KOPT-K1 (cell line): ENCODE measurements around the gene ANKRD24.
"Not testable (repeated sequence)": the region's sequence is repeated elsewhere in the genome, so short reads cannot be mapped to it uniquely, and the experiment has no call there.

ENCODE experiments used
- H3K27ac ChIP-seq: fragments of 200-600 bp; sonication (generic); 2 replicates; pipeline ENCODE4 v1.5.1; 2016; ENCODE audit warnings: antibody characterized with exemption, mild to moderate bottlenecking, low read depth, low read length; ENCODE audit not compliant: poor library complexity, severe bottlenecking
- H3K36me3 ChIP-seq: fragments of 200-600 bp; sonication (generic); 2 replicates; pipeline ENCODE4 v1.5.1; 2017; ENCODE audit warnings: antibody characterized with exemption, mild to moderate bottlenecking, low read length, moderate library complexity; ENCODE audit not compliant: insufficient read depth
- H3K9me3 ChIP-seq: fragments of 200-600 bp; sonication (generic); 2 replicates; pipeline ENCODE4 v1.5.1; 2017; ENCODE audit warnings: antibody characterized with exemption, low read length, mild to moderate bottlenecking; ENCODE audit not compliant: insufficient read depth, poor library complexity, severe bottlenecking

Gene ANKRD24

DNA sequence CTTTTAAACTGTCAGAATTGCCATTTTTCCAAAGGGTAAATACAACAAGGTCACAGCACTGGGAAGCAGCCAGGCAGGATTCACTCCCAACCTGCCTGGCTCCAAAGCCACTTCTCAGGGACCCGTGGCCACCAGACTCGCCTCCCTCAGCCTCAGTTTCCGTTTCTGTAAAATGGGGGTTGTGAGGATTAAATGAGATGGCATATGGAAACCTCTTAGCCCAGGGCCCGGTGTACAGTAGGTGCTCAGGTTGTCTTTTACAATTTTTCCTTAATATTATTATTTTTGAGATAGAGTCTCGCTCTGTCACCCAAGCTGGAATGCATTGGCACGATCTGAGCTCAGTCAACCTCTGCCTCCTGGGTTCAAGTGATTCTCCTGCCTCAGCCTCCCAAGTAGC is 74.5 kb downstream of the ANKRD24 start:
- Histone ChIP-seq H3K27ac (no peak overlapping the region), H3K9me3 (peaks cover 17% of the 10 kb centered on the region), H3K36me3 (peaks cover 86% of the 10 kb centered on the region)

DNA sequence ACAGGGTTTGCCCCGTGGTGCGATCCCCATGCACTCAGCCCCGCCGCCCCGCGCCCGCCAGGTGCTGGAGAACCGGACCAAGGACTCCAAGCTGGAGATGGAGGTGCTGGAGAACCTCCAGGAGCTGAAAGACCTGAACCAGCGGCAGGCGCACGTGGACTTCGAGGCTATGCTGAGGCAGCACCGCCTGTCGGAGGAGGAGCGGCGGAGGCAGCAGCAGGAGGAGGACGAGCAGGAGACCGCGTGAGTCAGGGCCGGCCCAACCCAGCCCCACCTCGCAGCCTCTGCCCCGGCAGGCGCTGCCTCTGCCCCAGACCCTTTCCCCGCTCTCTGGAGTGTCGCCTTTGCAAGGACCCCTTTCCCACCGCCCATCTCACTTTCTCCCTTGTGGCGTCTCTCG is 75.7 kb downstream of the ANKRD24 start:
- no peak overlapping the region for H3K27ac ChIP-seq
- H3K9me3 ChIP-seq, result peaks cover 13% of the 10 kb centered on the region
- peaks cover 89% of the 10 kb centered on the region for H3K36me3 ChIP-seq

DNA sequence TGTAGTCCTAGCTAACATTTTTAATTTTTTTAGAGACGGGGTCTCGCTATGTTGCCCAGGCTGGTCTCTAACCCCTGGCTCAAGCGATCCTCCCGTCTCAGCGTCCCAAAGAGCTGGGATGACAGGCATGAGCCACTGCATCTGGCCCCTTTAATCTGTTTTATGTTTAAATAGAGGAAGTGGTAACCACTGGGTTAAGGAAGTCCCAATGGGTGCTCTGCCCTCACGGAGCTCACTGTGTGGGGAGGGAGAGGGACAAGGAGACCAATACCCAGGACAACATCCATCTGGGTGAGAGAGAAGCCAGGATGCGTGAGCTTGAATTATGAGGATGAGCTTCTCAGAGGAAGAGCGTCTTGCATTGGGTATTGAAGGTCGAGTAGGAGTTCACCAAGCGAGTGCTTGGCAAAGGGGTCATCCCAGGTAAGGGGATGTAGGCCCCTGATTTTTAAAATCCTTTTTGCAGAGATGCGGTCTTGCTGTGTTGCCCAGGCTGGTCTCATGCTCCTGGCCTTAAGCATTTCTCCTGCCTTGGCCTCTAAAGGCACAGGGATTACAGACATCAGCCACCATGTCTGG is 78.2 kb downstream of the ANKRD24 start:
- Histone ChIP-seq H3K9me3 (no peaks in the 10 kb centered on the region), H3K36me3 (peaks cover 88% of the 10 kb centered on the region)

DNA sequence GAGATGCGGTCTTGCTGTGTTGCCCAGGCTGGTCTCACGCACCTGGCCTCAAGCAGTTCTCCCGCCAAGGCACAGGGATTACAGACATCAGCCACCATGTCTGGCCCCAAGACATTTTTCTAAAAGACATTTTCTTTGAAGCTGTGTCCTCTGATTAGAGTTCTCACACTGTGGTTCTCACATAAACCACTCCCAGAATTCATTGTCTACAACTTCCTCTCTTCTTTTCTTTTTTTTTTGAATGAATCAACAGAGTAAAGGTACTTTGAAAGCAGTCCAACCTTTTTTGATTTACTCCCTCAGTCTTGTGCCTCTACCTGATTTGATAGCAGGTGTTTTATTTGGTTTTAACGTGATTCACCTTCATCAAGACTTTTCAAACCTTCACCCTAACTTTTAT is 82.3 kb downstream of the ANKRD24 start:
- Histone ChIP-seq H3K27ac (peak overlapping the region; percentile 25), H3K36me3 (peaks cover 89% of the 10 kb centered on the region), H3K9me3 (no peaks in the 10 kb centered on the region)

More for the DNA sequence above, 78.2 kb downstream of the ANKRD24 start:
- no peak overlapping the region for H3K27ac ChIP-seq

DNA sequence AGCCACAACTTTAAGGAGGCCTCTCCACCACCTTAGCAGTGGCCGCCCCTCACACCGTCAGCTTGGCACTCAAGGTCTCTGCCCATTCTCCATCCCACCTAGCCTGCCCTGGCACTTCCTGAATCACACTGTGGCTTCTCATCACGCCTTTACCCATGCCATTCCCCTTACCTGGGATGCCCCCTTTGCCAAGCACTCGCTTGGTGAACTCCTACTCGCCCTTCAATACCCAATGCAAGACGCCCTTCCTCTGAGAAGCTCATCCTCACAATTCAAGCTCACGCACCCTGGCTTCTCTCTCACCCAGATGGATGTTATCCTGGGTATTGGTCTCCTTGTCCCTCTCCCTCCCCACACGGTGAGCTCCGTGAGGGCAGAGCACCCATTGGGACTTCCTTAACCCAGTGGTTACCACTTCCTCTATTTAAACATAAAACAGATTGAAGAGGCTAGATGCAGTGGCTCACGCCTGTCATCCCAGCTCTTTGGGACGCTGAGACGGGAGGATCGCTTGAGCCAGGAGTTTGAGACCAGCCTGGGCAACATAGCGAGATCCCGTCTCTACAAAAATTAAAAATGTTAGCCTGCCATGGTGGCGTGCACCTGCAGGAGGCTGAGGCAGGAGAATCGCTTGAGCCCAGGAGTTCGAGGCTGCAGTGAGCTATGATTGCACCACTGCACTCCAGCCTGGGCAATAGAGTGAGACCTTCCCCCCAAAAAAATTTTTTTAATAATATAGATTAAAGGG is 83.9 kb downstream of the ANKRD24 start:
- H3K9me3 ChIP-seq, result no peaks in the 10 kb centered on the region
- no peak overlapping the region for H3K27ac ChIP-seq
- peaks cover 84% of the 10 kb centered on the region for H3K36me3 ChIP-seq

DNA sequence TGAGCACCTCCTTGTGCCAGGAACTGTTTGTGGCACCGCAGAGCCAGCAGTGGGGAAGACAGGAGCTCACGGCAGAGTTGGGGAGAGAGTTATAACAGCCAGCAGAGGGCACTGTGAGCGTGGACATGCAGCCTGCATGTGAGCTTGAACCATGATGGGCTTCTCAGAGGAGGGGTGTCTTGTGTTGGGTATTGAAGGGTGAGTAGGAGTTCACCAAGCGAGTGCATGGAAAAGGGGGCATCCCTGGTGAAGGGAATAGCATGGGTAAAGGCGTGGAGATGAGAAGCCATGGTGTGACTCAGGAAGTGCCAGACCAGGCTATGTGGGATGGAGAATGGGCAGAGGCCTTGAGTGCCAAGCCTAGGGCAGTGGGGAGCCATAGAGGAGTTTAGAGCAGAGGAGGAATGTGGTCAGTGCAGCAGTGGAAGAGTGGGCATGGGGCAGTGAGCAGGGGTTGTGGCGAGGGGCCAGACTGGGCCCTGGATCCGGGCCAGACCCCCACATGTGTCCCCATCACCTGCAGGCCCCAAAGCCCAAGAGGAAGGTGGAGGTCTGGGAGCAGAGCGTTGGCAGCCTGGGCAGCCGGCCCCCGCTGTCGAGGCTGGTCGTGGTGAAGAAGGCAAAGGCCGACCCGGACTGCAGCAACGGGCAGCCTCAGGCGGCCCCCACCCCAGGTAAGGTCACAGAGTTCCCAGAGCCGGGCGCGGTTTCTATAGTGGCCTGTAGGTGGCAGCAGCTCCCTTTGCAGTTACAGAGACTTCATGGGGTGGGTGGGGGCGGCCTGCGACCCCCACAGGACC is 84.8 kb downstream of the ANKRD24 start:
- Histone ChIP-seq H3K36me3 (peaks cover 80% of the 10 kb centered on the region), H3K9me3 (no peaks in the 10 kb centered on the region), H3K27ac (no peak overlapping the region)

DNA sequence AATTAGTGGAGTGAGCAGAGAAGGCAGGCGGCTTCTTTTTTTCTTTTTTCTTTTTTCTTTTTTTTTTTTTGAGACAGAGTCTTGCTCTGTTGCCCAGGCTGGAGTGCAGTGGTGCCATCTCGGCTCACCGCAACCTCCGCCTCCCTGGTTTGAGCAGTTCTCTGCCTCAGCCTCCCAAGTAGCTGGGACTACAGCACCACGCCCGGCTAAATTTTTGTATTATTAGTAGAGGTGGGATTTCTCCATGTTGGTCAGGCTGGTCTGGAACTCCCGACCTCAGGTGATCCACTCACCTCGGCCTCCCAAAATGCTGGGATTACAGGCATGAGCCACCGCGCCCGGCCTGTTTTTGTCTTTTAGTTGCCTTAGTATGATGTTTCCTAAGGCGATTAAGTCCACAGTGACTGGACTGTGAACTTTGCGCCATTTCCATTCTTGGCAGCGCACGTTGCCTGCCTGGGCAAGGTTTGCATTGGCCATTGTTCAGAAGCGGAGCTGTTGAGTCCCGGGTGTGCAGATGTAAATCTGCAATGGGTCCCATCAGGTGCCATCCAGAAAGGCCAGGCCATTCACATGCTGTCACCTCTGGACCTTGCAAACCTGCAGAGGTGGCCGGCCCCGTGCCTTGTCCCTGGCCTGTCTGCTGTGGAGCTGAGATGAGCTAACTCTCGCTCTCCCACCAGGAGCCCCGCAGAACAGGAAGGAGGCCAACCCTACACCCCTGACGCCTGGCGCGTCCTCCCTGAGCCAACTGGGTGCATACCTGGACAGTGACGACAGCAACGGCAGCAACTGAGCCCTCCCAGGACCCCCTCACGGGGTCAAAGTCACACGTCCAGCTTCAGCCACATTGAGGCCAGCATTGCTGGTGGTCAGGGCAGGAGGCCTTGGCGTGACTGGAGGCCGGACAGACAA is 85.7 kb downstream of the ANKRD24 start:
- Histone ChIP-seq H3K9me3 (no peaks in the 10 kb centered on the region), H3K27ac (no peak overlapping the region), H3K36me3 (peaks cover 71% of the 10 kb centered on the region)

DNA sequence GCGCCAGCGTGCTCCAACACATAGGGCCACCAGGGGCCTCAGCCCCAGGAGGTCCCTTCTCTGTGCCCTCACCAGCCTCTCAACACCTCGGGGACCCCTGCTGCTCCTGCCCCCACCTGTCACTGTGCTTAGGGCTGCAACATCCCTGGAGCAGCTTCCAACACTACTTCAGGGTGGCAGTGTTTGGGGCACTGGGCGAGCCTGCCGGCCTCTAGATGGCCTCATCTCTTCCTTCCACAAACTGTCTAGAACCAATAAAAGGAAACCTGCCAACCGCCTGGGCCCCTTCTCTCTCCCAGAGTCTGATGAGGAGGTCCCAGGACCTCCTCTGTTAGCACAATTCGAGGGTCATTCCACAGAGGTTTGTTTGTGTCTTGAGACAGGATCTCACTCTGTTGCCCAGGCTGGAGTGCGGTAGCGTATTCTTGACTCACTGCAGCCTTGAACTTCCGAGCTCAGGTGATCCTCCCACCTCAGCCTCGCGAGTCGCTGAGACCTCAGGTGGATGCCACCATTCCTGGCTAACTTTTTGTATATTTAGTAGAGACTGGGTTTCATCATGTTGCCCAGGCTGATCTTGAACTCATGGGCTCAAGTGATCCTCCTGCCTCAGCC is 86.4 kb downstream of the ANKRD24 start:
- peaks cover 63% of the 10 kb centered on the region for H3K36me3 ChIP-seq
- no peaks in the 10 kb centered on the region for H3K9me3 ChIP-seq
- no peak overlapping the region for H3K27ac ChIP-seq

DNA sequence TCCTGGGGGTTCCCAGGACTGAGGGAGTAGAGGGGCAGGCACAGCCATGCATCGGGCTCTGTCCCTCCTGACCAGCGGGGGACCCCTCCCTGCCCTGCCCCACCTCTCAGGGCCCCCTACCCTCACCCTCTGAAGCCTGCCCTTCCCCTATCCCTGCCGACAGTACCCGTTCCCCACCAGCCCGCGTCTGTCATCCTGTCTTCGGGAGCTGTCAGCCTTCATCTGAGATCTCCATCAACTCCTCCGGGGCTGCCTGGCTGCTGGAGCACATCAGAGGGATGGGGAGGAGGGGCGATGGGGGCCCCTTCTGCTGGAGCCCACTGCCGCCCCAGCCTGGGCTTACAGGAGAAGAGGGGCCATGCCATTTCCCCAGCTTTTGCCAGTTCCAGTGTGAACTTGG is 90.4 kb downstream of the ANKRD24 start:
- Histone ChIP-seq H3K27ac (no peak overlapping the region), H3K36me3 (peaks cover 31% of the 10 kb centered on the region), H3K9me3 (no peaks in the 10 kb centered on the region)

DNA sequence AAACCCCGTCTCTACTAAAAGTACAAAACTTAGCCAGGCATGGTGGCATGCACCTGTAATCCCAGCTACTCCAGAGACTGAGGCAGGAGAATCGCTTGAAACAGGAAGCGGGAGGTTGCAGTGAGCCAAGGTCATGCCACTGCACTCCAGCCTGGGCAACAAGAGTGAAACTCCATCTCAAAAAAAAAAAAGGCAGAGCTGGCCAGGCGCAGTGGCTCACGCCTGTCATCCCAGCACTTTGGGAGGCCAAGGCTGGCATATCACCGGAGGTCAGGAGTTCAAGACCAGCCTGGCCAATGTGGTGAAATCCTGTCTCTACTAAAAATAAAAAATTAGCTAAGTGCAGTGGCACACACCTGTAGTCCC is 91.8 kb downstream of the ANKRD24 start:
- H3K36me3 ChIP-seq, result peaks cover 17% of the 10 kb centered on the region
- H3K27ac ChIP-seq, H3K9me3 ChIP-seq: not testable (repeated sequence)
